Activated T-helper 17 cell treated with anti-CD3 and anti-CD28 coated beads, Interleukin-2, amount 50 U/mL, for 72 hours (primary cell): ENCODE data around the gene ABCB8. TPM values are rescaled to one million over a fixed set of nuclear protein-coding genes. Genes with fewer than 3 reads are reported as not detected.
"Not testable (repeated sequence)": the region's sequence is repeated elsewhere in the genome, so short reads cannot be mapped to it uniquely, and the experiment has no call there.

ENCODE experiments used
- ATAC-seq: fragments of 150-1000 bp; cut with Tn5 transposase; replicated peaks from 2 replicates; pipeline ENCODE4 v1.10.0; 2021; ENCODE audit warnings: mild to moderate bottlenecking, moderate library complexity
- H3K27ac Mint-ChIP-seq: one replicate; pipeline ENCODE4 v1.8.0; 2022; ENCODE audit warnings: mixed read lengths
- H3K27me3 Mint-ChIP-seq: one replicate; pipeline ENCODE4 v1.8.0; 2022; ENCODE audit warnings: mixed read lengths
- H3K36me3 Mint-ChIP-seq: one replicate; pipeline ENCODE4 v1.8.0; 2022; ENCODE audit warnings: low read depth, mild to moderate bottlenecking, mixed read lengths
- H3K4me1 Mint-ChIP-seq: one replicate; pipeline ENCODE4 v1.8.0; 2022; ENCODE audit warnings: mixed read lengths
- H3K4me3 Mint-ChIP-seq: one replicate; pipeline ENCODE4 v1.8.0; 2022; ENCODE audit warnings: mild to moderate bottlenecking, mixed read lengths
- H3K9me3 Mint-ChIP-seq: one replicate; pipeline ENCODE4 v1.8.0; 2022; ENCODE audit warnings: mixed read lengths
- total RNA-seq, 2 donors: library from RNA; stranded (reverse); gene quantifications; one replicate each; pipeline ENCODE4 v1.2.3, GENCODE V29; 2022

Gene ABCB8
- total RNA-seq, 2 donors from 2014 or later: 36.4 to 52.0 TPM

GRCh38 chr7:151027728-151028130 lies 521 bp upstream of the ABCB8 start:
- ATAC-seq, H3K9me3 Mint-ChIP-seq: not testable (repeated sequence)

GRCh38 chr7:151028948-151029501 lies 775 bp downstream of the ABCB8 start:
- Mint-ChIP-seq H3K4me3 (peak overlapping the region; percentile 94), H3K9me3 (no peaks in the 10 kb centered on the region), H3K27me3 (no peaks in the 10 kb centered on the region), H3K27ac (peak overlapping the region; percentile 97), H3K36me3 (peaks cover 17% of the 10 kb centered on the region), H3K4me1 (peaks cover 11% of the 10 kb centered on the region)
- no peak for ATAC-seq

More at GRCh38 chr7:151027728-151028130, 521 bp upstream of the ABCB8 start:
- H3K4me3 Mint-ChIP-seq: peak overlapping the region; percentile 94
- H3K4me1 Mint-ChIP-seq: peaks cover 11% of the 10 kb centered on the region
- peak overlapping the region; percentile 97 for H3K27ac Mint-ChIP-seq
- H3K27me3 Mint-ChIP-seq: not testable (repeated sequence)
- H3K36me3 Mint-ChIP-seq: peaks cover 16% of the 10 kb centered on the region

GRCh38 chr7:151031011-151031410 lies 2.8 kb downstream of the ABCB8 start:
- Mint-ChIP-seq H3K9me3 (no peaks in the 10 kb centered on the region), H3K27ac (no peak overlapping the region), H3K27me3 (no peaks in the 10 kb centered on the region), H3K4me3 (no peak overlapping the region), H3K36me3 (peaks cover 22% of the 10 kb centered on the region), H3K4me1 (peaks cover 11% of the 10 kb centered on the region)
- ATAC-seq: no peak

- H3K27me3 Mint-ChIP-seq: no peaks in the 10 kb centered on the region
- H3K4me1 Mint-ChIP-seq: peaks cover 7% of the 10 kb centered on the region
- no peaks in the 10 kb centered on the region for H3K9me3 Mint-ChIP-seq
- H3K36me3 Mint-ChIP-seq: peaks cover 34% of the 10 kb centered on the region
- no peak for ATAC-seq
- no peak overlapping the region for H3K4me3 Mint-ChIP-seq
- no peak overlapping the region for H3K27ac Mint-ChIP-seq
These were observed 5.0 kb downstream of the ABCB8 start for GRCh38 chr7:151032936-151033863.

GRCh38 chr7:151033864-151034249 lies 5.6 kb downstream of the ABCB8 start:
- no peaks in the 10 kb centered on the region for H3K9me3 Mint-ChIP-seq

GRCh38 chr7:151034312-151035025 lies 6.2 kb downstream of the ABCB8 start:
- ATAC-seq: no peak
- no peaks in the 10 kb centered on the region for H3K9me3 Mint-ChIP-seq
- H3K27me3 Mint-ChIP-seq: no peaks in the 10 kb centered on the region
- no peak overlapping the region for H3K4me3 Mint-ChIP-seq
- H3K27ac Mint-ChIP-seq: no peak overlapping the region
- peaks cover 34% of the 10 kb centered on the region for H3K36me3 Mint-ChIP-seq
- peaks cover 12% of the 10 kb centered on the region for H3K4me1 Mint-ChIP-seq

More at GRCh38 chr7:151033864-151034249, 5.6 kb downstream of the ABCB8 start:
- no peak for ATAC-seq
- Mint-ChIP-seq H3K27ac (no peak overlapping the region), H3K4me1 (peaks cover 7% of the 10 kb centered on the region), H3K27me3 (no peaks in the 10 kb centered on the region), H3K36me3 (peaks cover 30% of the 10 kb centered on the region), H3K4me3 (no peak overlapping the region)

GRCh38 chr7:151035026-151035717 lies 6.9 kb downstream of the ABCB8 start:
- no peak overlapping the region for H3K27ac Mint-ChIP-seq

GRCh38 chr7:151035902-151036301 lies 7.7 kb downstream of the ABCB8 start:
- Mint-ChIP-seq H3K36me3 (peaks cover 34% of the 10 kb centered on the region), H3K4me1 (peaks cover 14% of the 10 kb centered on the region), H3K4me3 (no peak overlapping the region), H3K9me3 (no peaks in the 10 kb centered on the region), H3K27ac (no peak overlapping the region), H3K27me3 (no peaks in the 10 kb centered on the region)
- ATAC-seq: no peak

More at GRCh38 chr7:151035026-151035717, 6.9 kb downstream of the ABCB8 start:
- Mint-ChIP-seq H3K27me3 (no peaks in the 10 kb centered on the region), H3K4me3 (no peak overlapping the region), H3K9me3 (no peaks in the 10 kb centered on the region), H3K4me1 (peaks cover 14% of the 10 kb centered on the region), H3K36me3 (peaks cover 34% of the 10 kb centered on the region)
- no peak for ATAC-seq

GRCh38 chr7:151038951-151039849 lies 10.9 kb downstream of the ABCB8 start:
- peaks cover 11% of the 10 kb centered on the region for H3K4me1 Mint-ChIP-seq
- H3K27ac Mint-ChIP-seq: peak overlapping the region; percentile 88
- peak overlapping the region; percentile 61 for H3K4me3 Mint-ChIP-seq
- no peaks in the 10 kb centered on the region for H3K27me3 Mint-ChIP-seq
- H3K9me3 Mint-ChIP-seq: no peaks in the 10 kb centered on the region
- ATAC-seq: peak; percentile 97
- H3K36me3 Mint-ChIP-seq: peaks cover 26% of the 10 kb centered on the region

GRCh38 chr7:151039850-151040548 lies 11.7 kb downstream of the ABCB8 start:
- Mint-ChIP-seq H3K4me1 (peaks cover 11% of the 10 kb centered on the region), H3K4me3 (peak overlapping the region; percentile 61), H3K27me3 (no peaks in the 10 kb centered on the region), H3K36me3 (peaks cover 30% of the 10 kb centered on the region), H3K9me3 (no peaks in the 10 kb centered on the region), H3K27ac (peak overlapping the region; percentile 88)
- ATAC-seq: no peak

GRCh38 chr7:151040616-151041375 lies 12.5 kb downstream of the ABCB8 start:
- Mint-ChIP-seq H3K27ac (no peak overlapping the region), H3K4me3 (no peak overlapping the region)

GRCh38 chr7:151043449-151043848 lies 15.2 kb downstream of the ABCB8 start:
- not testable (repeated sequence) for ATAC-seq

More at GRCh38 chr7:151040616-151041375, 12.5 kb downstream of the ABCB8 start:
- H3K9me3 Mint-ChIP-seq: no peaks in the 10 kb centered on the region
- H3K36me3 Mint-ChIP-seq: peaks cover 25% of the 10 kb centered on the region
- no peak for ATAC-seq
- H3K27me3 Mint-ChIP-seq: no peaks in the 10 kb centered on the region
- peaks cover 11% of the 10 kb centered on the region for H3K4me1 Mint-ChIP-seq

More at GRCh38 chr7:151043449-151043848, 15.2 kb downstream of the ABCB8 start:
- not testable (repeated sequence) for H3K27me3 Mint-ChIP-seq, H3K4me3 Mint-ChIP-seq, H3K27ac Mint-ChIP-seq, H3K9me3 Mint-ChIP-seq
- H3K4me1 Mint-ChIP-seq: peaks cover 11% of the 10 kb centered on the region
- peaks cover 14% of the 10 kb centered on the region for H3K36me3 Mint-ChIP-seq
